Natural killer cell (primary cell): ENCODE measurements around the gene LDLRAD4. TPM values are rescaled to one million over a fixed set of nuclear protein-coding genes. Genes with fewer than 3 reads are reported as not detected.

Experiments
- ATAC-seq, 3 donors: fragments of 150-1000 bp in 2 of 3; fragments of 200-7000 bp in 1 of 3; cut with Tn5 transposase; 1 replicate in 1 of 3; 2 replicates in 2 of 3; pipeline ENCODE4 v1.10.0; 2021; ENCODE audit warnings: mild to moderate bottlenecking in 2 of 3, moderate library complexity in 2 of 3
- DNase-seq, 2 donors: peaks; one replicate each; pipeline versions ENCODE4 v3.0.0 to v3.0.0-alpha.2; 2013 to 2021; ENCODE audit warnings: mixed read lengths in 1 of 2
- H3K27ac ChIP-seq: one replicate; pipeline ENCODE4 v1.5.1; 2013; ENCODE audit warnings: mild to moderate bottlenecking, low read length
- H3K27me3 ChIP-seq: one replicate; pipeline ENCODE4 v1.6.1; 2013; ENCODE audit warnings: low read length; ENCODE audit not compliant: control insufficient read depth, insufficient read depth
- H3K36me3 ChIP-seq: one replicate; pipeline ENCODE4 v1.6.1; 2013; ENCODE audit warnings: low read length; ENCODE audit not compliant: control insufficient read depth, insufficient read depth
- H3K4me1 ChIP-seq: one replicate; pipeline ENCODE4 v1.6.1; 2013; ENCODE audit warnings: low read length; ENCODE audit not compliant: control insufficient read depth, insufficient read depth
- H3K4me3 ChIP-seq: one replicate; pipeline ENCODE4 v1.5.1; 2013; ENCODE audit warnings: low read length
- H3K9me3 ChIP-seq: one replicate; pipeline ENCODE4 v1.6.1; 2013; ENCODE audit warnings: low read length; ENCODE audit not compliant: control insufficient read depth, insufficient read depth
- H3K27ac Mint-ChIP-seq, 2 donors: one replicate each; pipeline ENCODE4 v1.8.0; 2022; ENCODE audit warnings: mild to moderate bottlenecking in 2 of 2, mixed read lengths in 2 of 2, moderate library complexity in 1 of 2
- H3K27me3 Mint-ChIP-seq, 2 donors: one replicate each; pipeline ENCODE4 v1.8.0; 2022; ENCODE audit warnings: low read depth in 2 of 2, mixed read lengths in 2 of 2
- H3K36me3 Mint-ChIP-seq: one replicate; pipeline ENCODE4 v1.8.0; 2022; ENCODE audit warnings: mixed read lengths
- H3K4me1 Mint-ChIP-seq, 2 donors: one replicate each; pipeline ENCODE4 v1.8.0; 2022; ENCODE audit warnings: mixed read lengths in 2 of 2
- H3K4me3 Mint-ChIP-seq: one replicate; pipeline ENCODE4 v1.8.0; 2022; ENCODE audit warnings: mild to moderate bottlenecking, moderate library complexity, mixed read lengths
- H3K9me3 Mint-ChIP-seq, 2 donors: one replicate each; pipeline ENCODE4 v1.8.0; 2022; ENCODE audit warnings: mixed read lengths in 2 of 2
- WGBS: methylation state at CpG from one replicate; pipeline ENCODE4 v1.1.7; 2013; ENCODE audit warnings: missing lambda C conversion rate; ENCODE audit not compliant: insufficient coverage; 5-methylcytosine and 5-hydroxymethylcytosine counted together
- intact Hi-C: fragments of 100-400 bp; cut with micrococcal nuclease; formaldehyde crosslinking; loops from one replicate; pipeline ENCODE4 v1.14.2; 2022
- total RNA-seq, 4 donors: library from RNA; stranded (reverse); fragments of 120-200 nt in 1 of 4; gene quantifications; one replicate each; pipeline versions ENCODE4 v1.2.3 to v1.2.4, GENCODE V29; 2013 to 2022
- TF ChIP-seq, protein P1 (sequence below): fragments of 200-600 bp; IDR thresholded peaks from one replicate; pipeline ENCODE4 v1.8.0; 2022; ENCODE audit warnings: antibody characterized with exemption

The LDLRAD4 gene
- total RNA-seq, 3 donors from 2014 or later (not counting 1 experiment from before 2014, with no cell fraction given) = 24.0 to 36.3 (median 29.2) TPM

DNA sequence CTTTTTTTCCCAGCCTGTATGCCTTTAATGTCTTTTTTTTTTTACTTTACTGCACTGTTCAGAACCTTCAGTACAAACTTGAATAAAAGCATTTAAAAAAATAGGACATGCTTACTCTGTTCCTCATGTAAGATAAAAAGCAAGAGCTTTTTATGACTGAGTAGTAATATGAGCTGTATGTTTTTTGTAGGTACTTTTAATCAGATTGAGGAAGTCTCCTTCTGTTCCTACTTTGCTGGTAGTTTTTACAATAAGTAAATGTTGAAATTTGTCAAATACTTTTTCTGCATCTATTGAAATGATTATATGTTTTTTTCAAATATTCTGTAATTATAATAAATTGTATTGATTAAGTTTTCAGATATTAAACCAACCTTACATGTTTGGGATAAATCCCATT, 318.0 kb downstream of the LDLRAD4 start:
- no peak overlapping the region for H3K27ac ChIP-seq
- ATAC-seq (no peak), DNase-seq (no peak)
- H3K9me3 ChIP-seq = no peaks in the 10 kb centered on the region
- intact Hi-C loops = no loop called here
- no peaks in the 10 kb centered on the region for H3K27me3 ChIP-seq
- H3K36me3 ChIP-seq = no peaks in the 10 kb centered on the region
- peaks cover 42 to 59% of the 10 kb centered on the region in 2 donors for H3K4me1 Mint-ChIP-seq
- no peaks in the 10 kb centered on the region for H3K27me3 Mint-ChIP-seq
- H3K36me3 Mint-ChIP-seq = no peaks in the 10 kb centered on the region
- H3K9me3 Mint-ChIP-seq = no peaks in the 10 kb centered on the region
- no peak overlapping the region for H3K4me3 Mint-ChIP-seq
- H3K4me1 ChIP-seq = peaks cover 12% of the 10 kb centered on the region
- H3K4me3 ChIP-seq = no peak overlapping the region
- H3K27ac Mint-ChIP-seq = no peak overlapping the region
- TF ChIP-seq, protein P1, sequence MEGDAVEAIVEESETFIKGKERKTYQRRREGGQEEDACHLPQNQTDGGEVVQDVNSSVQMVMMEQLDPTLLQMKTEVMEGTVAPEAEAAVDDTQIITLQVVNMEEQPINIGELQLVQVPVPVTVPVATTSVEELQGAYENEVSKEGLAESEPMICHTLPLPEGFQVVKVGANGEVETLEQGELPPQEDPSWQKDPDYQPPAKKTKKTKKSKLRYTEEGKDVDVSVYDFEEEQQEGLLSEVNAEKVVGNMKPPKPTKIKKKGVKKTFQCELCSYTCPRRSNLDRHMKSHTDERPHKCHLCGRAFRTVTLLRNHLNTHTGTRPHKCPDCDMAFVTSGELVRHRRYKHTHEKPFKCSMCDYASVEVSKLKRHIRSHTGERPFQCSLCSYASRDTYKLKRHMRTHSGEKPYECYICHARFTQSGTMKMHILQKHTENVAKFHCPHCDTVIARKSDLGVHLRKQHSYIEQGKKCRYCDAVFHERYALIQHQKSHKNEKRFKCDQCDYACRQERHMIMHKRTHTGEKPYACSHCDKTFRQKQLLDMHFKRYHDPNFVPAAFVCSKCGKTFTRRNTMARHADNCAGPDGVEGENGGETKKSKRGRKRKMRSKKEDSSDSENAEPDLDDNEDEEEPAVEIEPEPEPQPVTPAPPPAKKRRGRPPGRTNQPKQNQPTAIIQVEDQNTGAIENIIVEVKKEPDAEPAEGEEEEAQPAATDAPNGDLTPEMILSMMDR = no peak

- Mint-ChIP-seq H3K27ac (no peak overlapping the region), H3K4me3 (no peak overlapping the region), H3K9me3 (no peaks in the 10 kb centered on the region), H3K36me3 (no peaks in the 10 kb centered on the region), H3K27me3 (no peaks in the 10 kb centered on the region), H3K4me1 (peaks cover 42 to 60% of the 10 kb centered on the region in 2 donors)
- H3K27me3 ChIP-seq = no peaks in the 10 kb centered on the region
- H3K4me3 ChIP-seq = no peak overlapping the region
- 94% methylated on average over 7 of the region's 7 CpGs for WGBS
- H3K27ac ChIP-seq = no peak overlapping the region
- intact Hi-C loops = no loop called here
- no peaks in the 10 kb centered on the region for H3K9me3 ChIP-seq
- H3K36me3 ChIP-seq = no peaks in the 10 kb centered on the region
- H3K4me1 ChIP-seq = peaks cover 12% of the 10 kb centered on the region
- ATAC-seq = no peak
- DNase-seq = no peak
- TF ChIP-seq, protein P1 = no peak
Measured at GRCh38 chr18:13537022-13537780, 318.6 kb downstream of the LDLRAD4 start.

GRCh38 chr18:13538630-13539029, 320.1 kb downstream of the LDLRAD4 start:
- Mint-ChIP-seq H3K4me3 (no peak overlapping the region), H3K27ac (peak overlapping the region; percentile 63 to 74), H3K27me3 (no peaks in the 10 kb centered on the region), H3K4me1 (peaks cover 42 to 54% of the 10 kb centered on the region in 2 donors), H3K9me3 (no peaks in the 10 kb centered on the region), H3K36me3 (no peaks in the 10 kb centered on the region)
- intact Hi-C loops = no loop called here
- peak overlapping the region; percentile 27 for H3K27ac ChIP-seq
- DNase-seq (no peak), ATAC-seq (no peak)
- no peaks in the 10 kb centered on the region for H3K27me3 ChIP-seq
- H3K9me3 ChIP-seq = no peaks in the 10 kb centered on the region
- no peaks in the 10 kb centered on the region for H3K36me3 ChIP-seq
- WGBS = 94% methylated on average over 2 of the region's 2 CpGs
- TF ChIP-seq, protein P1 = no peak
- no peak overlapping the region for H3K4me3 ChIP-seq
- peaks cover 12% of the 10 kb centered on the region for H3K4me1 ChIP-seq

GRCh38 chr18:13539050-13539449, 320.5 kb downstream of the LDLRAD4 start:
- Mint-ChIP-seq H3K27me3 (no peaks in the 10 kb centered on the region), H3K4me1 (peaks cover 37 to 50% of the 10 kb centered on the region in 2 donors), H3K36me3 (no peaks in the 10 kb centered on the region), H3K27ac (peak overlapping the region; percentile 63 to 74), H3K9me3 (no peaks in the 10 kb centered on the region), H3K4me3 (no peak overlapping the region)
- TF ChIP-seq, protein P1 = no peak
- no peaks in the 10 kb centered on the region for H3K9me3 ChIP-seq
- no peaks in the 10 kb centered on the region for H3K27me3 ChIP-seq
- 12% methylated on average over 5 of the region's 6 CpGs for WGBS
- intact Hi-C loops = no loop called here
- H3K36me3 ChIP-seq = no peaks in the 10 kb centered on the region
- ATAC-seq = peak in 2 of 3 donors; percentile 49 to 76
- H3K4me1 ChIP-seq = peaks cover 12% of the 10 kb centered on the region
- H3K27ac ChIP-seq = peak overlapping the region; percentile 27
- DNase-seq = peak in 1 of 2 donors; percentile 81
- H3K4me3 ChIP-seq = no peak overlapping the region
